NB4 (cell line): ENCODE results near the gene DOCK3.

ENCODE experiments used
- DNase-seq: peaks from one replicate; pipeline ENCODE4 v3.0.0; 2010; ENCODE audit warnings: low read depth
- H3K4me3 ChIP-seq: one replicate; pipeline ENCODE4 v1.5.1; 2011; ENCODE audit warnings: mild to moderate bottlenecking, low read depth, low read length, moderate library complexity
- CTCF ChIP-seq: IDR thresholded peaks from one replicate; pipeline ENCODE4 v1.5.1; 2012; ENCODE audit warnings: low read depth, low read length
- MAX ChIP-seq: IDR thresholded peaks from 2 replicates; pipeline ENCODE4 v1.6.1; 2011; ENCODE audit warnings: low read depth, low read length
- MYC ChIP-seq: IDR thresholded peaks from 2 replicates; pipeline ENCODE4 v1.6.1; 2011; ENCODE audit warnings: low read depth, low read length
- POLR2A ChIP-seq: IDR thresholded peaks from 2 replicates; pipeline ENCODE4 v1.6.1; 2011; ENCODE audit warnings: mild to moderate bottlenecking; ENCODE audit not compliant: insufficient read length; ENCODE audit errors: extremely low read depth

The DOCK3 gene

GRCh38 chr3:50806031-50806430 lies 131.3 kb downstream of the DOCK3 start:
- TF ChIP-seq POLR2A (no peak), CTCF (no peak), MYC (no peak), MAX (no peak)
- DNase-seq: no peak
- no peak overlapping the region for H3K4me3 ChIP-seq

GRCh38 chr3:50806806-50807205 lies 132.1 kb downstream of the DOCK3 start:
- TF ChIP-seq MYC (no peak), CTCF (no peak), POLR2A (no peak), MAX (no peak)
- DNase-seq: no peak
- no peak overlapping the region for H3K4me3 ChIP-seq

- no peak overlapping the region for H3K4me3 ChIP-seq
- no peak for DNase-seq
- TF ChIP-seq MAX (no peak), MYC (no peak), POLR2A (no peak), CTCF (no peak)
Measured at GRCh38 chr3:50807266-50807665, 132.5 kb downstream of the DOCK3 start.

GRCh38 chr3:50811893-50812292 lies 137.2 kb downstream of the DOCK3 start:
- no peak for TF ChIP-seq MAX
- TF ChIP-seq MYC: no peak
- TF ChIP-seq POLR2A: no peak
- no peak for TF ChIP-seq CTCF
- no peak for DNase-seq
- H3K4me3 ChIP-seq: no peak overlapping the region

GRCh38 chr3:50815844-50816243 lies 141.1 kb downstream of the DOCK3 start:
- DNase-seq: no peak
- TF ChIP-seq CTCF (no peak), MYC (no peak), POLR2A (no peak), MAX (no peak)
- H3K4me3 ChIP-seq: no peak overlapping the region

- DNase-seq: no peak
- H3K4me3 ChIP-seq: no peak overlapping the region
- TF ChIP-seq MYC (no peak), MAX (no peak), POLR2A (no peak), CTCF (no peak)
Measured at GRCh38 chr3:50816894-50817293, 142.2 kb downstream of the DOCK3 start.
